HG03159 (cell line): Measurements from ENCODE around the gene ANTXR2.
A peak's percentile ranks its signal among the peaks of the same experiment; 100 is the strongest.
"Not testable (repeated sequence)": the region's sequence is repeated elsewhere in the genome, so short reads cannot be mapped to it uniquely, and the experiment has no call there.

Experiments
- ATAC-seq: cut with Tn5 transposase; IDR thresholded peaks from one replicate; pipeline ENCODE4 v1.9.1; 2021; ENCODE audit warnings: mild to moderate bottlenecking, moderate library complexity; ENCODE audit not compliant: unreplicated experiment

Gene ANTXR2

GRCh38 chr4:79934660-79935059 is 138.4 kb downstream of the ANTXR2 start:
- ATAC-seq = no peak

- ATAC-seq = no peak
Observed at GRCh38 chr4:79927931-79928330, 145.1 kb downstream of the ANTXR2 start.

- ATAC-seq = no peak
Observed at GRCh38 chr4:79923281-79923680, 149.7 kb downstream of the ANTXR2 start.

- ATAC-seq = no peak
Observed at GRCh38 chr4:79922011-79922410, 151.0 kb downstream of the ANTXR2 start.

GRCh38 chr4:79920163-79920853 is 152.7 kb downstream of the ANTXR2 start:
- no peak for ATAC-seq

- ATAC-seq = no peak
Observed at GRCh38 chr4:79918292-79918691, 154.7 kb downstream of the ANTXR2 start.

GRCh38 chr4:79917246-79917645 is 155.8 kb downstream of the ANTXR2 start:
- ATAC-seq = peak; percentile 92

- ATAC-seq = no peak
Observed at GRCh38 chr4:79915246-79915645, 157.8 kb downstream of the ANTXR2 start.

GRCh38 chr4:79913581-79913980 is 159.4 kb downstream of the ANTXR2 start:
- no peak for ATAC-seq

GRCh38 chr4:79907001-79907400 is 166.0 kb downstream of the ANTXR2 start:
- no peak for ATAC-seq

GRCh38 chr4:79906303-79906702 is 166.7 kb downstream of the ANTXR2 start:
- ATAC-seq = no peak

GRCh38 chr4:79905212-79905611 is 167.8 kb downstream of the ANTXR2 start:
- no peak for ATAC-seq

- ATAC-seq = no peak
Observed at GRCh38 chr4:79904331-79904730, 168.7 kb downstream of the ANTXR2 start.

GRCh38 chr4:79900182-79900581 is 172.8 kb downstream of the ANTXR2 start:
- no peak for ATAC-seq

- no peak for ATAC-seq
Observed at GRCh38 chr4:79899481-79899880, 173.5 kb downstream of the ANTXR2 start.

GRCh38 chr4:79898055-79898454 is 175.0 kb downstream of the ANTXR2 start:
- no peak for ATAC-seq

- no peak for ATAC-seq
Observed at GRCh38 chr4:79897174-79897573, 175.9 kb downstream of the ANTXR2 start.

- ATAC-seq = no peak
Observed at GRCh38 chr4:79893456-79893855, 179.6 kb downstream of the ANTXR2 start.

GRCh38 chr4:79889026-79889425 is 184.0 kb downstream of the ANTXR2 start:
- ATAC-seq = not testable (repeated sequence)

GRCh38 chr4:79886557-79886956 is 186.5 kb downstream of the ANTXR2 start:
- no peak for ATAC-seq

- no peak for ATAC-seq
Observed at GRCh38 chr4:79886021-79886420, 187.0 kb downstream of the ANTXR2 start.

GRCh38 chr4:79883290-79883689 is 189.7 kb downstream of the ANTXR2 start:
- ATAC-seq = no peak

- no peak for ATAC-seq
Observed at GRCh38 chr4:79882806-79883205, 190.2 kb downstream of the ANTXR2 start.
